GM18907 (cell line): ENCODE results near the gene MRPS30.
"Not testable (repeated sequence)": the region's sequence is repeated elsewhere in the genome, so short reads cannot be mapped to it uniquely, and the experiment has no call there.

Experiments used
- ATAC-seq: cut with Tn5 transposase; IDR thresholded peaks from one replicate; pipeline ENCODE4 v1.9.1; 2021; ENCODE audit warnings: mild to moderate bottlenecking, moderate library complexity; ENCODE audit not compliant: unreplicated experiment

Gene MRPS30

DNA sequence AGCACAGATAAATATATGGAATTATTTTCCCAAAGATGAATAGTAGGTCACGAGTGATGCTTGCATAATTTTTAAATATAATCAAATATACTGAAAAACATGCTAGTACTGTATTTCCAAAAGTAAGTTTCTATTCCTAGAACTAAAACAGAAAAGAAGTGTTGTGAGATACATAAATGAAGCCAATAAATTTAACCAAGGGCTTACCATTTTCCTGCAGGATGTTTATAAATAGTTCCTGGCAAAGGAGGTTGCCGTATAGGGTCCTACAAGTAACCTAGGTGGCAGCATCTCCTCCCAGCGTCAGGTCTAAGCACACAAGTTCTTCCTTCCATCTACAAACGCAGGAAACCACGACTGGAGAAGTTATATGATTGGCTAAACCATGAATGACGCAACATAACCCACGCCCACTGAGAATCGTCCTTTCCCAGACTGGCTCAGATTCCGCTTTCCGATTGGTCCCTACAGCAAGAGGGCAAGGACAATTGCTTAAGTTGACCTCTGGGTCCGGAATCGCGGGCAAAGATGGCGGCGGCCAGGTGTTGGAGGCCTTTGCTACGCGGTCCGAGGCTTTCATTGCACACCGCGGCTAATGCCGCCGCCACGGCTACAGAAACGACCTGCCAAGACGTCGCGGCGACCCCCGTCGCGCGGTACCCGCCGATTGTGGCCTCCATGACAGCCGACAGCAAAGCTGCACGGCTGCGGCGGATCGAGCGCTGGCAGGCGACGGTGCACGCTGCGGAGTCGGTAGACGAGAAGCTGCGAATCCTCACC, at the start of gene MRPS30:
Gene MRPS30, plus strand, starts transcription at position 513 of the 780 bp plus-strand sequence. Its CDS starts 16 bp downstream, at position 529.
- peak; percentile 99 for ATAC-seq

DNA sequence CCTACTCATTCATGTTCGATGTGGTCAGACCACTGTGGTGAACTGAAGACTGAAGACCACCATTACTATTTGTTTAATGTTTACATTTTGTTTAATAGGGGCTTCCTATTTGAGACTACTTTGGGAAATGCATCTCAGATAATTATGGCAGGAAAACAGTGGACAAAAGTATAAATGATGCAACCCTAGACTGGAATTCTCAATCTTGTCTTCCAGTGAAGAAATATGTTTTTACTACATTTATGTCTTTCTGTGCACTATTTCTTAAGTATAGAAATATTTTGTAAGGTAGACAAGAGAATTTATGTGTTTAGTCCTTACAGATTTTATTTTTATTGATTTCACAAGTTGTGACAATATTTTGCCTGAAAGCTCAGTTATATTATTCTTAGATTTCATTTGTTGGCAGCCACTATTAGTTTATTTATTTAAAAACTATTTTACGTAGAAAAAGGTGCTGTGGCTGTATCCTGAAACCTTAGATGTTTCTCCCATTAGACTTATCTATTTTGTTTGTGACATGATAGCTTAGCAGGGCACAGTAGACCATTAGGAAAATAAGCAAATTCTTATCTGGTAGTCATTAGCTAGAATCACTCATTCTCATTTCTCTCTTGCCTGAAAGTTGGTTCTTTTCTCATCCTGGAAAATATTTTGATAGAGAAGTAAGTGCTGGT, 39.4 kb upstream of the MRPS30 start:
- ATAC-seq: no peak

- no peak for ATAC-seq
Observed at GRCh38 chr5:44769877-44770209, 38.9 kb upstream of the MRPS30 start.

DNA sequence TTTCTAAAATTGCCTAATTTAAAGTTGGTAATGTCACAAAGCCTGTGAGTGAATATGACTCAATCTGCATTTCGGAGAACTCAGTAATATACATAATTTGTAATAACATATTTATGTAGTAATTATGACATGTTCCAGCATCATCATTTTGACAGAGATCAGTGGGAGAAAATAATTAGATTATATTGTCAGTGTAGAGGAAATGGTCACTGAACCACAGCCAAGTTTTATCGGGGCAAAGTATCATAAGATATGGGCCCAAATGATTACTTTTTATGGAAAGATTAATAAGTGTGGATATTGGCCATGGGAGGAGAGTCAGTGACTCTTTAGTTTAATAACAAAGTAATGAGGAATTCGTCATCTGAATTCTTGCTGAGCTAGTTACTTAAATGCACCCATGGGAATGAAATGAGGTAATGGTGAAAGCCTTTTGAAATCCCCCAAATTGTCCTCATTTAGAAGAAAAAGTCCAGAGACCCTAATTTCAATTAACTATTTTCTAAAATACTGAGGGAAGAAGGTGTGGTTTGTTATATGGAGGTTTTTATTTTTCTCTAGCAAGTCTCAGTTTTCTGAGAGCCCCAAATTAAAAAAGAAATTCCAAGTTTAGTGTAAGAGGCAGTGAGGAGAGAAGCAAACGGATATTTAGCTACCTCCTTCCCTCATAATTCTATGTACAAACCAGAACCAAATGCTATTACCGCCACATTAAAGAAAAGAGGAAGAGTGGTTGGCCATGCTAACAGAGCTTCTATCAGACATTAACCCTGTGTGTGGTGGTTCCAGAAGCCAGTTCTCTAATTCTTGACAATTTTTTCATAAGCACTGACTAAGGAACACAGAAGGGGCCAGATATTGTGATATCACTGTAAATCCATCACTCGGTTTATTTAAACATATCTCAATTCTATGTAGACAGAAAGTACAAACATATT, 37.7 kb upstream of the MRPS30 start:
- no peak for ATAC-seq

- not testable (repeated sequence) for ATAC-seq
Observed at GRCh38 chr5:44772397-44772796, 36.4 kb upstream of the MRPS30 start.

- peak; percentile 66 for ATAC-seq
Observed at GRCh38 chr5:44774279-44774880, 34.4 kb upstream of the MRPS30 start.

DNA sequence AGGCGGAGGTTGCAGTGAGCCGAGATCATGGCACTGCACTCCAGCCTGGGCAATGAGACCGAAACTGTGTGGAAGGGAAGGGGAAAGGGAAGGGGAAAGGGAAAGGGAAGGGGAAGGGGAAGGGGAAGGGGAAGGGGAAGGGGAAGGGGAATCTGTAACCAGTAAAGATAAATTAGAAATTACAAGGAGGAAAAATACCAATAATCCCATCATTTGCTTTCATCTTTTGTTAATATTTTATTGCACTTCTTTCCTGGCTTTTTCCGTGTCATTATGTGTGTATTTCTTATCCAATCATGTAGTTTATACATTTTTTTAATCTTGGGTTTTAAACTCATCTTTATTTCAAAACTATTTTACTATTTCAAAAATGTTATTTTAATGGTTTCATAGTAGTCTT, 29.6 kb upstream of the MRPS30 start:
- ATAC-seq: no peak

DNA sequence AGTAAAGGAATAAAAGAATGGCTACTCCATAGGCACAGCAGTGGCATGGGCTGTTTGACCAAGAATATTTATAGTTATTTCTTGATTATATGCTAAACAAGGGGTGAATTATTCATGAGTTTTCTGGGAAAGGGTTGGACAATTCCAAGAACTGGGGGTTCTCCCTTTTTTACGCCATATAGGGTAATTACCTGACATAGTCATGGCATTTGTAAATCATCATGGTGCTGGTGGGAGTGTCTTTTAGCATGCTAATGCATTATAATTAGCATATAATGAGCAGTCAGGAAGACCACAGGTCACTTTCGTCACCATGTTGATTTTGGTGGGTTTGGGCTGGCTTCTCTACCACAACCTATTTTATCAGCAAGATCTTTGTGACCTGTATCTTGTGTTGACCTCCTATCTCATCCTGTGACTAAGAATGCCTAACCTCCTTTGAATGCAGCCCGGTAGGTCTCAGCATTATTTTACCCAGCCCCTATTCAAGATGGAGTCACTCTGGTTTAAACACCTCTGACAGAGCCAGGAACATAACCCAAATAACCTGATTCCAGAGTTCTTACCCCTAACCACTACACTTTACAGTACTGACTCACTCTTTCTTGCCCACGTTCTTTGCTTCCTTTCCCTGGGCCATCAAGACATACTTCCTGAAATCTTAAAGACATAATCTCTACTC, 25.0 kb upstream of the MRPS30 start:
- no peak for ATAC-seq

DNA sequence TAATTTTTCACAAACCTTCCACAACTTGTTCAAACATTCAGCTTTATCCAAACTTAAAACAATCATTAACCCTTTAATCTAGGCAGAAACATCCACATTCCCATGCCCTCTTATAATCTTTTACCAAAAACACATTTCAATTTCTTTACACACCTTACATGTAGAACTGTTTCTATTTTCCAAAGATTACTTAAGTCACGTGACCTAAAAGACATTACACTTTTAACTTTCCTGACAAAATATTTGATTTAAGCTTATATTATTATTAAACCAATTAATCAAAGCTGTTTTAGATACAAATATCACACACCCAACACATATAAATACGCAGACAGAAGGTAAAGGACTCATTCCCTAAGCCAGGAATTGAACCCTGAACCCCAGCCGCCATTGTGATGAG, 21.0 kb upstream of the MRPS30 start:
- ATAC-seq: no peak

DNA sequence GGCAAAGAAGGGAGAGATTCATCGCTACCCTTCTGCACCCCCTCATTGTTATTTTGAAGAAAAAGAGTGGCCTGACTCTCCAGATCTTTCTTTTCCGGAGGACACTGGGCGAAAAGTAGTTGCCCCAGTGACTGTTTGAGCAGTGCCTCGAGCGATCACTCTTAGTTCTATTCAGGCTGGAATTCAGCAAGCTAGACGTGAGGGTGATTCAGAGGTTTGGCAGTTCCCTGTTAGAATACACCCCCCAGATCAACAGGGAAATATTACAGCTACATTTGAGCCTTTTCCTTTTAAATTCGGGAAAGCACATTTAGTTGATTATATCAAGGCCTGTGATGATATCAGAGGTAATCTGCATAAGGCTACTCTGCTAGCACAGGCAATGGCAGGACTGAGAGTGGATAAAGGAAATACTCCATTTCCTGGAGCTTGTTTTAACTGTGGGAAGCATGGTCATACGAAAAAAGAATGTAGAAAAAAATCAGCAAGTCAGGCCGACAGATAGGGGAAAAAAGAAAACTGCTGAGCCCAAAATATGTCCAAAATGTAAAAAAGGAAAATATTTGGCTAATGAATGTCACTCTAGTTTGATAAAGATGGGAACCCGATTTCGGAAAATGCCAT, 19.3 kb upstream of the MRPS30 start:
- ATAC-seq: not testable (repeated sequence)

DNA sequence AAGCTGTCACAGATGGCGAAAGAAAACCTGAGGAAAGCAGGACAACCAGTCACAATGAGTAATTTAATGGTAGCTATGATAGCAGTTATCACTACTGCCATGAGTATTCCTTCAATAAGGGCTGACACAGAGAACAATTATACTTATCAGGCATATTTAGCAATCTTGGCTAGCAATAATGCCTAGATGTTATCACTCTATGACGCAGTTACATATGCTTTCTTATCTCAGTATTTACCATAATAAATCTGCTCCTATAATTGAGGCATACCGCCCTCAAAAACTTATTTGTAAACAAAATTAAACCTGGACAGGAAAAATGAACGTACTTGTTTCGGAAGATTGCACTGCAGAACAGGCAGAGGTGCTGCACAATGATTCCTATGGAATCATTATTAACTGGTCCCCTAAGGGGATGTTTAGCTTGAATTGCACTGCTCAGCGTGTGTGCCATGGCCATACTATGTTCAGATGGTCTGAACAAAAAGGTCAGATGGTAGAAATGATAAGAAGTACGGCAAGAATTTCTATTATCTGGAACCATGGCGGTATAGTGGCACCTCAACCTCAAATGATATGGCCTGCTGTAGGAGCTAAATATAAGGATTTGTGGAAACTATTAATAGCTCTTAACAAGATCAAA, 16.6 kb upstream of the MRPS30 start:
- ATAC-seq: not testable (repeated sequence)

DNA sequence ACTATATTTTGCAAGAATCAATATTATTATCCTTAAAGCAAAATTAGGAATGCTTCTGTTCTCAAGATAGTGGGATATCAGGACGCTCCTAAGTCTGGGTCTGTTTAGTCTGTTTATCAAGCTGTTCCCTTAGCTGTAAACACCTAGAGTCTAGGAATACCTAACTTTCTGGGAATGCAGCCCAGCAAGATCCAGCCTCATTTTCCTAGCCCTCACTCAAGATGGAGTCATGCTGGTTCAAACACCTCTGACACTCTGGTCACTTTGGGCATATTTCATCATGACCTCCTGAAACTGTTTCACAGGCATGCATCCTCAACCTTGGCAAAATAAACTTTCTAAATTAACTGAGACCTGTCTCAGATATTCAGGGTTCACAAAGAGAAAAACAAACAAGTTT, 14.4 kb upstream of the MRPS30 start:
- no peak for ATAC-seq

- ATAC-seq: no peak
Observed at GRCh38 chr5:44795496-44795895, 13.3 kb upstream of the MRPS30 start.

- no peak for ATAC-seq
Observed at GRCh38 chr5:44797841-44798240, 10.9 kb upstream of the MRPS30 start.

DNA sequence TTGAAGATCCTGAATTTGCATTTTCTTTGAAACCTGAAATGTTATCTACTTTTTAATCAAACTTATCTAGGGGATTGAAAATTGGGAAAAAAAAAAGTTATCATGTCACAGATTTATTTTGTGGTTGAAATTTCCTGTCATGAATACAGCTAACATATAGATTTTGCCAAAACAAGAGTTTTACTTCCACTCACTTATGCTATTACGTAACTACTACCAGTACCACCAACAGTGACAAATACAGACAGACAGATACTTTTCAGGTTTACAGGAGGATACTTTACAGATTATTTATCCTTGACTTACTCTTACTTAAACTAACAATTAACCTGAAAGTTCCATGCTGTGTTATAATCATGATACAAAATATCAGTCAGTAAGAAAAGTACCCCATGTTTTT, 6.8 kb upstream of the MRPS30 start:
- ATAC-seq: no peak

DNA sequence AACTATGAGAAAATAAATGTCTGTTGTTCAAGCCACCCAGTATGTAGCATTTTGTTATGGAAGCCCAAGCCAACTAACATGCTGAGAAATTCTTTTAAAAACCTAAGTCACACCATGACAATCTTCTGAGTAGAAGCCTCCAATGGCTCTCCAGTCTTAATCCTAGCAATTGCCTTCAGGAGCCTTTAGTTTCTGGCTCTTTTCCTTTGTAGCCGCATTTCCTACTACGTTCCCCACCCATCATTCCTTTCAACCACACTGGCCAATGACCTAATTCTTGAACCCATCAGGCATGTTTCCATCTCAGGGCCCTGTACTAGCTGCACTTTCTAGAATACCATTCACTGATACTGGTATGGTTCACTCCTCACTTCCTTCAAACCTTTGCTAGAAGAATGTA, 2.1 kb upstream of the MRPS30 start:
- ATAC-seq: no peak

DNA sequence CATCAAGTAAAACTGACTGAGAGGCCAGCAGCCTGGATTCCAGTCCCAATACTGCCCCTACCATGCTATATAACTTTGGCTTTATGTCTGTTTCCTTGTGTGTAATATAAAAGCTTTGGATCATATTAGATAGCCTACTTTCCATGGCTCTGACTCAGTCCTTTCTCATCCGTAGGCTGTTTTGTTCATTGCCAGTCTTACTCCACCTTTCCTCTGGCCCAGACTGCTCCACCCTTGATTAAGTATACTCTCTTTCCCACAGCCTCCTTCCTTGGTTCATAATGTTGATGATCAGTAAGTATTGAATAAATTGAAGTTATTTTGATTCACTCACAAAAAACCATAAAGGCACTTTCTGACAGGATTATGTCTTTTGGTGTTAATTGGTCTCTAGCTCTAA, 1.5 kb upstream of the MRPS30 start:
- ATAC-seq: no peak

DNA sequence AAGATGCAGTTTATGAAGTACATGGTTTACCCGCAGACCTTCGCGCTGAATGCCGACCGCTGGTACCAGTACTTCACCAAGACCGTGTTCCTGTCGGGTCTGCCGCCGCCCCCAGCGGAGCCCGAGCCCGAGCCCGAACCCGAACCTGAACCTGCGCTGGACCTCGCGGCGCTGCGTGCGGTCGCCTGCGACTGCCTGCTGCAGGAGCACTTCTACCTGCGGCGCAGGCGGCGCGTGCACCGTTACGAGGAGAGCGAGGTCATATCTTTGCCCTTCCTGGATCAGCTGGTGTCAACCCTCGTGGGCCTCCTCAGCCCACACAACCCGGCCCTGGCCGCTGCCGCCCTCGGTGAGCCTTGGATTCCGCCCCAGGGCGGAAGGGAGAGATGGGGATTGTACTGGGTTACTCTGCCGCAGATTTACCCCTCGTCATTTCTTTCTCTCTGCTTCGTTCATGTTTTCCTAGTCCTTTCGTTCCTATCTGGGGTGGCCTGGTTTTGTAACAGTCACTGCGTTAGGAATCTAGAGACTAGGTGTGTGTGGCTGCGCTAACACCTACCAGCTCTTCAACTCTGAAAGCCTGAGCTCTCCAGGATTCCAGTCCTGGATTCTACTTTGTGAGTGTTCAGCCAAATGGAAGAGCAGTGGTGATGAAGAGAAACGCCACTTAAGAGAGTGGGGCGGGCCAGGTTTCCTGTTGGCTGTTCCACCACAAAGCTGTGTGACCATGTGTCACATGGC, 638 bp downstream of the MRPS30 start:
- peak; percentile 49 for ATAC-seq

DNA sequence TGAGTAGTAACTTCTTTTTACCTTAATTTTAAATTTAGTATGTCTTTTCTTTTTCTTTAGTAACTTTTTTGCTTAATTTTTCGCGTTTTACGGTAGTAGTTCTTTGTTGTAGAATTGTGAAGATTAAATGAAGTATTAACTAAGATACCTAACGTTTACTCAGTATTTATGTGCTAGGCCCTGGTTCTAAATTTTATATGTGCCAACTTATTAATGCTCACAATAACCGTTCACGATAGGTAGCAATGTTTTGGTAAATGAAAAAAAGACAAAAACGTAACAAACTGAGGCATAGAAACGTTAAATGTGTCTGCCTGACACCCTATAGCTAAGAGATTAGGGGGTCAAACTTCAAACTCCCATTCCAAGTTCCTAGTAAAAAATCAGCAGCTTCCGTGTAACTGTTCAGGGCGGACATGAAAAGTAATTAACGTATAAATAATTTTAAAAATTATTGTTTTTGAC, 1.2 kb downstream of the MRPS30 start:
- ATAC-seq: no peak
